LNCaP clone FGC (cell line): ENCODE results near the gene HACL1.
"Not testable (repeated sequence)": the region's sequence is repeated elsewhere in the genome, so short reads cannot be mapped to it uniquely, and the experiment has no call there.

Source experiments
- DNase-seq: peaks from one replicate; pipeline ENCODE4 v3.0.0-alpha.2; 2011; ENCODE audit warnings: low read depth
- H3K4me3 ChIP-seq: 2 replicates; pipeline ENCODE4 v1.5.1; 2011; ENCODE audit warnings: mild to moderate bottlenecking, low read depth, low read length, control low read depth
- CTCF ChIP-seq: IDR thresholded peaks from 2 replicates; pipeline ENCODE4 v1.5.1; 2012; ENCODE audit warnings: mild to moderate bottlenecking; ENCODE audit not compliant: control insufficient read depth, insufficient read depth; ENCODE audit errors: extremely low read depth

HACL1 gene

GRCh38 chr3:15611018-15611417, 9.6 kb upstream of the HACL1 start:
- no peak for DNase-seq
- TF ChIP-seq CTCF, result no peak
- H3K4me3 ChIP-seq, result no peak overlapping the region

- TF ChIP-seq CTCF, result no peak
- DNase-seq, result no peak
- H3K4me3 ChIP-seq, result no peak overlapping the region
Observed at GRCh38 chr3:15610082-15610759, 8.9 kb upstream of the HACL1 start.

- DNase-seq, result peak; percentile 59
- no peak overlapping the region for H3K4me3 ChIP-seq
- no peak for TF ChIP-seq CTCF
Observed at GRCh38 chr3:15606434-15606891, 5.1 kb upstream of the HACL1 start.

- H3K4me3 ChIP-seq, DNase-seq: not testable (repeated sequence)
Observed at GRCh38 chr3:15604584-15604983, 3.2 kb upstream of the HACL1 start.

GRCh38 chr3:15602816-15603215, 1.4 kb upstream of the HACL1 start:
- peak overlapping the region; percentile 100 for H3K4me3 ChIP-seq

GRCh38 chr3:15602146-15602536, 772 bp upstream of the HACL1 start:
- no peak for DNase-seq
- H3K4me3 ChIP-seq, result peak overlapping the region; percentile 100
- no peak for TF ChIP-seq CTCF

More at GRCh38 chr3:15602816-15603215, 1.4 kb upstream of the HACL1 start:
- not testable (repeated sequence) for DNase-seq

GRCh38 chr3:15601046-15601398, 347 bp downstream of the HACL1 start:
- no peak for DNase-seq
- TF ChIP-seq CTCF, result no peak
- H3K4me3 ChIP-seq, result peak overlapping the region; percentile 100

- DNase-seq, result no peak
- H3K4me3 ChIP-seq, result no peak overlapping the region
- no peak for TF ChIP-seq CTCF
Observed at GRCh38 chr3:15595955-15596354, 5.4 kb downstream of the HACL1 start.
